ENCODE data around the gene FAM151A.

DNA sequence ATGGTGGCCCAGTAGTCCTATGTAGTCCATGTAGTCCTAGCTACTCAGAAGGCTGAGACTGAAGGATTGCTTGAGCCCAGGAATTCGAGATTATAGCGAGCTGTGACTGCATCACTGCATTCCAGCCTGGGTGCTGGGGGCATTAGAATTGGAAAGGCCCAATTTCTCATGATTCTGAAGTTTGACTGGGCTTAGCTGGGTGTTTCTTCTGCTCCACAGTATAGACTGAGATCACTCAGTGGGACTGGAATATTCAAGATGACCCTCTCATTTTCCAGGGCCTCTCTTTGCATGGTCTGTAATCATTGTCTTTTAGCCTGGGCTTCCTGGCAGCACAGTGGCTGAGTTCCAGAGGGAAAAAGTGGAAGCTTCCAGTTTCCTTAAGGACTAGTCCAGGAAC, 44.5 kb upstream of the FAM151A start:
- TF ChIP-seq, protein P1, sequence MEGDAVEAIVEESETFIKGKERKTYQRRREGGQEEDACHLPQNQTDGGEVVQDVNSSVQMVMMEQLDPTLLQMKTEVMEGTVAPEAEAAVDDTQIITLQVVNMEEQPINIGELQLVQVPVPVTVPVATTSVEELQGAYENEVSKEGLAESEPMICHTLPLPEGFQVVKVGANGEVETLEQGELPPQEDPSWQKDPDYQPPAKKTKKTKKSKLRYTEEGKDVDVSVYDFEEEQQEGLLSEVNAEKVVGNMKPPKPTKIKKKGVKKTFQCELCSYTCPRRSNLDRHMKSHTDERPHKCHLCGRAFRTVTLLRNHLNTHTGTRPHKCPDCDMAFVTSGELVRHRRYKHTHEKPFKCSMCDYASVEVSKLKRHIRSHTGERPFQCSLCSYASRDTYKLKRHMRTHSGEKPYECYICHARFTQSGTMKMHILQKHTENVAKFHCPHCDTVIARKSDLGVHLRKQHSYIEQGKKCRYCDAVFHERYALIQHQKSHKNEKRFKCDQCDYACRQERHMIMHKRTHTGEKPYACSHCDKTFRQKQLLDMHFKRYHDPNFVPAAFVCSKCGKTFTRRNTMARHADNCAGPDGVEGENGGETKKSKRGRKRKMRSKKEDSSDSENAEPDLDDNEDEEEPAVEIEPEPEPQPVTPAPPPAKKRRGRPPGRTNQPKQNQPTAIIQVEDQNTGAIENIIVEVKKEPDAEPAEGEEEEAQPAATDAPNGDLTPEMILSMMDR (IDR thresholded peaks at IDR 0.05; ENCODE audit: insufficient read depth, low read length, poor library complexity, severe bottlenecking) = no peak
- no peak for TF ChIP-seq EZH2phosphoT487 (conservative IDR thresholded peaks at IDR 0.05; ENCODE audit: low read length)
